Ammon's horn (tissue), 1 donor: ENCODE results near the gene TMEM204.

ENCODE experiments used
- DNase-seq: peaks from one replicate; pipeline ENCODE4 v3.0.0-alpha.2; 2016; ENCODE audit warnings: low spot score

TMEM204 gene

GRCh38 chr16:1520461-1520860, 13.0 kb upstream of the TMEM204 start:
- no peak for DNase-seq

DNA sequence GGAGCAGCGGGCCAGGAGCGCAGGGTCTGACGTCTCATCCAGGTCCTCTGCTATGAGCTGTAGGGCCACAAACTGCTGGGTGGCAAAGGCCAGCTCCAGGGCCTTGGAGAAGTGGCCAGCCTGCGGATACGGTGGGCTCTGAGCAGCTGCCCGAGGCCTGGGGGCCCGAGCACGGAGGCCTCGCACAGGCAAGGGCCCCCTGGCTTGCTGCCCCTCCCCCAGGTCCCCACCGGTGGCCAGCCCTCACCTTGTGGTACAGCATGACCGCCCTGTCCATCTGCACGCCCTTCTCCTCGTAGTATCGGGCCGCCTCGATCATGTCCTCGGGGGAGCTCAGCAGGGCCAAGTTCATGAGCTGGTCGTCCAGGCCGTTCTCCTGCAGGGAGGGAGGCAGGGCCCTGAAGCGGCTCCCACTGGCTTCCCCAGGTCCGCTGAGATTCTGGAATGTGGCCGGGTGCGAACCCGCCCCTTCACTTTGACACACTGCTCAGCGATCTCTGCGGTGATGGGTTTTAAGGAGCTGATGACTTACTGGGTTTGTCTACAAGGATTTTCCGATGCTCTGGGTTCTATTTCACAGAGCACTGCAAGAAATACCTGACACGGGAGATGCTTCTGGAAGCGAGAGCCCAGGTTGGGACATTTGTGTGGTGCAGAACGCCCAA, 9.8 kb upstream of the TMEM204 start:
- no peak for DNase-seq

DNA sequence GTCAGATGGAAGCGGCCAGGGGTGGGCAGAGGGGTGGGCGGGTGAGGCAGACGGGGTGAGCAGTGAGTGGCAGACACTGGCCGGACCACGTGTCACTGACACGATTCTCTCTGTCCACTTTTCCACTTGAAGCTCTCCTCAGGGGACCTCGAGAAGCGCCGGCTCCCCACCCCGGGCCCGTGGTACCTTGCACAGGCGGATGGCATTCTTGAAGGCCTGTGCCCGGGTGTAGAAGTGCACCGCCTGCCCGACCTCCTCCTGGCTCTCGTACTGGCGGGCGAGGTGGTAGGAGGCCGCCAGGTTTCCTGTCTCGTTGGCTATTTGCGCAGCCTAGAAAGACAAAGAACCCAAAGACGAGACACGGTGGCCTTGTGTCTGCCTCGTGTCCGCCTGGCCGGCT, 9.1 kb upstream of the TMEM204 start:
- DNase-seq, result no peak

- no peak for DNase-seq
These were observed 7.4 kb upstream of the TMEM204 start for GRCh38 chr16:1525871-1526607.

DNA sequence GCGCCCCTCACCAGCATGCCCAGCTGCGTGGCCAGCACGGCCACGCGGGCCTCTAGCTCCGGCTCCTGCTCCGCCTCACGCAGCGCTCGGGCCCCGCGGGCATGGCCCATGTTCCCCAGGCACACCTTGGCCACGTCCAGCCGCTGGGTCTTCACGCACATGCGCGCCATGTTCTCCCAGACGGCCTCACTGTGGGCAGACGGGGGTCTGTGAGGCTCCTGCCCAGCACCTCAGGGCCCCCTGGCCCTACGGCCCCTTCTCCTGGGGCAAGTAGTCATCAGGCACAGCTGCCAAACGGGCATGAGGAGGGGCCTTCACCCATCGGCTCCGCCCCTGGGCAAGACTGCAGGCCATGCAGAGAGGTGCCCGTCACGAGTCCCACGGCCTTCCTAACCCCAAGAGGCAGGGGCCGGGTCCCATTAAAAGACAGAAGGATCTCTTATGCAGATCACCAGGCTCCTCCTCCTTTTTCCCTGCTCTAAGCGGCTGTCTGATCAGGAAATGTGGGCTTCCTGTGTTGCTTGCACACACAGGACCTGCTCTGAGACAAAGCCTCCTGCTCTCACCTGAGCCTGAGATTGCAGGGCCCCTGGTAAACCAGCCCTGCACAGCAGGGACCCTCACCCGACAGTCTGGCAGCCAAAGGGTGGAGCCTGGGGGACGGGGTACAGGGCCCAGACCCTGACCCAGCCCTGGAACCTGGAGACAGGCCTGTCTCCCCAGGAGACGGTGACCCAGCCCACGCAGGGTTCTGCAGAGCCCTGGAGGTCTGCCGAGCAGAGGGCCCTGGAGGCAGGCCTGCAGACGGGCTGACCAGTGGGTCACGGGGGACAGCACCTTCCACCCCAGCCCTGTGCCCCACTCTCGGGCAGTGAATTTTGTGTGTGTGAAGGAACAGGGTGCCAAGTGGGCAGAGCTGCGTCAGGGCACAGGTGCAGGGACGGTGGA, 6.6 kb upstream of the TMEM204 start:
- DNase-seq, result no peak

DNA sequence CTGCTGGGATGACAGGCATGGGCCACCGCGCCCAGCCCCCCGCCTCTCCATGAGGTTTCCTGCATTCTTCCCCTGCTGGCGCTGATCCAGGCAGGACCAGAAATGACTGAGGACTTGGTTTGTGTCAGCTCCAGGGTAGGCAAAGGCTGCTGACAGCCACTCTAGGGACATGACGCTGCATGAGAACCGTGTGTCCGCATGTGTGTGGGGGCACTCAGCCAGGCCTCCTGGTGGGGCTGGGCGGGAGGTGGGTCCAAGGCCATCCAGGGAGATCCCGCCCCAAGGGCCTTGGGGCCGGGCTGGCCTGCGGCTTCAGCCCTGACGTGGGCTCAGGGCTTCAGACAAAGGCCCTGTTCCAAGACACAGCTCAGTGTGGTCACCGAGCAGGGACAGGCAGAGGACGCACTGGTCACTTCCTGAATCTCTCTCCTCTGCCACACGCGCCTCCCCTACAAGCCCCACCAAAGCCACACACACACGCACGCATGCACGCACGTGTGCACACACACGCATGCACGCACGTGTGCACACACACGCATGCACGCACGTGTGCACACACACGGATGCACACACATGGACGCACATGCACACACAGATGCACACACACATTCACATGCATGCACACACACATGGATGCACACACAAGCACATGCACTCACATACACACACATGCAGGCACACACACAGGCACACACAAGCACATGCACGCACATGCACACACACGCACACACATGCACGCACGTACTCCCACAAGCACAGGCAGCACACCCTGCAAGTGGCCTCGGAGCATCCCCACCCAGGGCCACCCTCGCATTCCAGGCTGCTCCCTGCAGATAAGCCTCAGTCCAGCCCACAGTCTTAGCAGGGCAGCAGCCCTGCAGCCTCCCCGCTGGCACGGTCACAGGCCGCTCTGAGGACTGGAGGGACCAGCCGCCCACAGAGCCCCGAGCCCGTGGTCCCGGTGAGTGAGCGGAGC, 5.3 kb upstream of the TMEM204 start:
- no peak for DNase-seq

DNA sequence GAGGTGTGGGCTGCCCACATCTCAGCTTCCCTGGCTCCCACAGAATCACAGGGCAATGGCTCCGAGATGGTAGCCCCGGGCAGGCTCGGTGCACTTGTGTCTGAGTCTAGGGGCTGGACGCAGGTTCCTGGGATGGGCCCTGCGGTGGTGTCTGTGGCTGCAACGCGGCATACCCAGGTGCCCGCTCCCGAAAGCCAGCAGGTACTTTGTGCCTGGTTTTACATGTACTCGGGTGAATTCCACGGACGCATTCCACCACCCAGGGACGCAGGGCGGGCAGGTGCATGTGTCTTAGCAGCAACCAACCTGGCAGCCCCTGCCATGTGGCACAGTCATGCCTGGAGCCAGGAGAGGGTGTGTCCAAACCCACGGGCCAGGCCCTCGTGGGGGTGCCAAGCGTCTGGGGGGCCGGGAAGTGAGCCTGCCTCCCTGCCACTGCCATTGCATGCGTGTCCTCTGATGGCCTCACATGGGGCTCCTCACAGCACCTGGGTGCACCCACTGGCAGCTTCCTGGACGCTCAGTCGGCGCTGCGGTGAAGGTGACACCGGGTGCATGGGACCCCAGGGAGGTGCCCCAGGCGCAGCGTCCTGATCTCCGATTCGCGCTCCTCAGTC, 4.4 kb upstream of the TMEM204 start:
- no peak for DNase-seq

GRCh38 chr16:1530349-1530882, 3.0 kb upstream of the TMEM204 start:
- DNase-seq, result no peak

GRCh38 chr16:1530883-1531637, 2.4 kb upstream of the TMEM204 start:
- DNase-seq, result no peak

DNA sequence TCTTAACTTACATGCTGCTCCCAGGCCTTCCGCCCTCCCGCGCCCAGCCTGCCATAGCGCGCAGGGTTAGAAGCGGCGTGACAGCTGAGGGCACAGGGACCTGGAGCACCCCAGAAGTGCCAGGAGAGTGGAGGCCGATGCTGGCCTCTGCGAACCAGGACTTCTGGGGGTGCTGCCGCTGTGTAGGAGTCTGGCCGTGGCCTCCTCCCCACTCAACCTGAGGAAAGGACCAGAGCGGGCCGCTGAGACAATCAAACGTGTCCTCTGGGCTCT, 1.9 kb upstream of the TMEM204 start:
- no peak for DNase-seq

GRCh38 chr16:1532081-1532760, 1.2 kb upstream of the TMEM204 start:
- no peak for DNase-seq

GRCh38 chr16:1532771-1533170, 695 bp upstream of the TMEM204 start:
- no peak for DNase-seq

- DNase-seq, result no peak
These were observed 855 bp downstream of the TMEM204 start for GRCh38 chr16:1534021-1535020.

GRCh38 chr16:1535391-1536291, 2.2 kb downstream of the TMEM204 start:
- DNase-seq, result no peak

DNA sequence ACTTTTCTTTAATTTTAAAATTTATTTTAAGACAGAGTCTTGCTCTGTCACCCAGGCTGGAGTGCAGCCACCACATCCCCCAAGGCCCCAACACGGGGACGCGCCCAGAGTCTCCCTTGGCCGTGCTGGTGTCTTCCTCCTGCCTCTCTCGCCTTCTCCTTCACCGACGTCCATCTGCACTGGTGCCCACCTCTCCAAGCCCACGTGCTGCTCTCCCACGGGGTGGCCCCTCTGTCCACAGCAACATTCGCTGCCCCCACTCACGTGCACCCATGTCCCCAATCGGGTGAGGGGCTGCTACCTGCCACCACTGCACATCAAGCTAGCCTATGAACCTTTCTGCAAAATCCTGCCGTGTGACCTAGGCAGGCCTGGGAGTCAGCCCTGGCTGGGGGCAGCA, 3.1 kb downstream of the TMEM204 start:
- no peak for DNase-seq

GRCh38 chr16:1537138-1537577, 3.7 kb downstream of the TMEM204 start:
- no peak for DNase-seq

DNA sequence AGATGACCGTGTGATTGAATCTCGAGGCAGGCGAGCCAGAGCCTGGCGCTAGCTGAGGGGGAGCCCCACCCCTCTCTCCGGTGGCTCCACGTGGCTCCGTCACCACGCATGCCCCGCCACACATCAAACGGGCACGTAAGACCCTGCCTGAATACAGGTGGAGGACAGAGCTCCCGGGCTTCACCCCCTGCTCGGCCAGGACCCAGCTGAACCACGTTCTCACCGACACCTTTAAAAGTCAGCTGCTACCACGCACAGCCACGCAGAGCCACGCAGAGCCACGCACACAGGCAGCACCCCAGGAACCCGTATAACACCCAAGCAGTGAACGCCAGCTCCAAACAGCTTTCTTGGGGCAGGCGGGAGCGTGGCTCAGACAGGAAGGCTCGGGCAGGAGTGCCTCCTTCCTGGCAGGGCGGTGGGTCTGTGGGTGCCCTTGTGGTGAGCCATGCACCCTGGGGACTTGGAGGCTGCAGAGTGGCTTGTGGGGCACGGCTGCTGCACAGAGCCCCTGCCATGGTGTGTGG, 4.4 kb downstream of the TMEM204 start:
- DNase-seq, result no peak
